ENCODE results near the gene SLC46A1. TPM values are rescaled to one million over a fixed set of nuclear protein-coding genes. Genes with fewer than 3 reads are reported as not detected.
A peak's percentile ranks its signal among the peaks of the same experiment; 100 is the strongest.

The SLC46A1 gene
- total RNA-seq, 4 donors from 2014 or later, result 4.6 to 9.6 (median 7.4) TPM

- TF ChIP-seq EP300 (IDR thresholded peaks at IDR 0.05) (no peak), POLR2AphosphoS5 (IDR thresholded peaks at IDR 0.05) (peak in 1 of 2 donors; percentile 49), POLR2A (IDR thresholded peaks at IDR 0.05; ENCODE audit: low read depth) (no peak), CTCF (IDR thresholded peaks at IDR 0.05) (no peak)
- 1% methylated on average over 38 of the region's 80 CpGs for WGBS
- intact Hi-C loops (cut with DNase I), result no loop called here
Observed at GRCh38 chr17:28371245-28372202, 34.5 kb downstream of the SLC46A1 start, which contains the start of gene SARM1. SARM1 (plus strand) TSS chr17:28371694; CDS start chr17:28372033, 339 bp downstream.

DNA sequence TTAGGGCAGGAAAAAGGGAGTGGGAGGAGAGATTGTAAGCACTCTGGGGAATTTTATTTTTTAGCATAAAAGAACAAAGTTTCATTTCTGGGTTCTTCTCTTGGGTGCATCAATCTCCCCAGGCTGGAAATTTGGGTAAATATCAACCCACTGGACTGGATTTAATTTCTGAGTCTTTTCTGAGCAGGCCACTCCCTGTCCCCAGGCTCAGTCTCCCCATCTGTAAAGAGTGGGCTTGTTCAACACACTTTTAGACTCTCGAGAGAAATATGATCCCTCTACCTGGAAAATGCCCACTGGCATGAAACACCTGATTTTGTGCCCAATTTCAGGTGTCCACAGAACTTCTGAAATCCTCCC is 35.3 kb downstream of the SLC46A1 start:
- TF ChIP-seq POLR2A (IDR thresholded peaks at IDR 0.05; ENCODE audit: low read depth) (no peak), POLR2AphosphoS5 (IDR thresholded peaks at IDR 0.05) (no peak), EP300 (IDR thresholded peaks at IDR 0.05) (no peak), CTCF (IDR thresholded peaks at IDR 0.05) (no peak)
- Histone ChIP-seq H3K4me3 (peak overlapping the region in 3 of 4 donors; percentile 55 to 63 (median 63)), H3K9me3 (no peaks in the 10 kb centered on the region), H3K4me1 (peaks cover 30 to 38% (median 33%) of the 10 kb centered on the region in 4 donors), H3K36me3 (peaks cover 0 to 11% (median 7%) of the 10 kb centered on the region in 4 donors), H3K27me3 (no peaks in the 10 kb centered on the region), H3K27ac (replicated peaks in 1 of 4) (peak overlapping the region; percentile 65 to 83 (median 79))
- DNase-seq (ENCODE audit: extremely low spot score), result no peak
- intact Hi-C loops (cut with DNase I), result no loop called here
- 81% methylated on average over 1 of the region's 1 CpG for WGBS

More at GRCh38 chr17:28371245-28372202, 34.5 kb downstream of the SLC46A1 start, which contains the start of gene SARM1:
- no peaks in the 10 kb centered on the region for H3K27me3 ChIP-seq
- DNase-seq (ENCODE audit: extremely low spot score), result peak; percentile 95
- H3K4me3 ChIP-seq, result peak within 1 kb of the TSS; percentile 55 to 65 (median 63)
- no peaks in the 10 kb centered on the region for H3K9me3 ChIP-seq
- peak within 1 kb of the TSS; percentile 65 to 83 (median 79) for H3K27ac ChIP-seq (replicated peaks in 1 of 4)
- peaks cover 0 to 5% (median 3%) of the 10 kb centered on the region in 4 donors for H3K36me3 ChIP-seq
- H3K4me1 ChIP-seq, result peaks cover 30 to 38% (median 33%) of the 10 kb centered on the region in 4 donors

- H3K27me3 ChIP-seq, result no peaks in the 10 kb centered on the region
- no peak for DNase-seq (ENCODE audit: extremely low spot score)
- peak within 1 kb of the TSS; percentile 55 to 65 (median 63) for H3K4me3 ChIP-seq
- 33% methylated on average over 8 of the region's 8 CpGs for WGBS
- peaks cover 0 to 17% (median 9%) of the 10 kb centered on the region in 4 donors for H3K36me3 ChIP-seq
- TF ChIP-seq CTCF (IDR thresholded peaks at IDR 0.05), result no peak
- no peak for TF ChIP-seq EP300 (IDR thresholded peaks at IDR 0.05)
- no peak for TF ChIP-seq POLR2A (IDR thresholded peaks at IDR 0.05; ENCODE audit: low read depth)
- no peak for TF ChIP-seq POLR2AphosphoS5 (IDR thresholded peaks at IDR 0.05)
- H3K4me1 ChIP-seq, result peaks cover 30 to 38% (median 33%) of the 10 kb centered on the region in 4 donors
- no peaks in the 10 kb centered on the region for H3K9me3 ChIP-seq
- intact Hi-C loops (cut with DNase I), result no loop called here
- peak within 1 kb of the TSS; percentile 65 to 83 (median 79) for H3K27ac ChIP-seq (replicated peaks in 1 of 4)
Observed at GRCh38 chr17:28370035-28370743, 35.8 kb downstream of the SLC46A1 start, which contains the start of gene VTN. VTN (minus strand) TSS chr17:28370307; CDS start chr17:28370203, 104 bp downstream.

GRCh38 chr17:28369684-28370034 is 36.4 kb downstream of the SLC46A1 start:
- no peak overlapping the region for H3K4me3 ChIP-seq
- WGBS, result 75% methylated on average over 8 of the region's 10 CpGs
- no peaks in the 10 kb centered on the region for H3K9me3 ChIP-seq
- peaks cover 30 to 38% (median 33%) of the 10 kb centered on the region in 4 donors for H3K4me1 ChIP-seq
- H3K36me3 ChIP-seq, result peaks cover 0 to 21% (median 14%) of the 10 kb centered on the region in 4 donors
- no peak for TF ChIP-seq POLR2AphosphoS5 (IDR thresholded peaks at IDR 0.05)
- TF ChIP-seq EP300 (IDR thresholded peaks at IDR 0.05), result no peak
- TF ChIP-seq CTCF (IDR thresholded peaks at IDR 0.05), result no peak
- no peak for TF ChIP-seq POLR2A (IDR thresholded peaks at IDR 0.05; ENCODE audit: low read depth)
- H3K27me3 ChIP-seq, result no peaks in the 10 kb centered on the region
- no peak for DNase-seq (ENCODE audit: extremely low spot score)
- intact Hi-C loops (cut with DNase I), result no loop called here
- H3K27ac ChIP-seq (replicated peaks in 1 of 4), result peak overlapping the region in 3 of 4 donors; percentile 65 to 83 (median 82)

All from esophagus muscularis mucosa (tissue), 4 donors.